HCT116 (cell line): ENCODE data around the gene PLA2G1B. TPM values are rescaled to one million over a fixed set of nuclear protein-coding genes. Genes with fewer than 3 reads are reported as not detected.

Experiments used
- ATAC-seq: fragments of 200-7000 bp; cut with Tn5 transposase; 2 replicates; pipeline ENCODE4 v1.9.1; 2020; ENCODE audit warnings: mild to moderate bottlenecking, moderate library complexity
- BruUV-seq: library from RNA; stranded (reverse); fragments of 400-500 nt; replicated peaks from 2 replicates; lab custom pipeline; 2021; lab: Mats Ljungman, UMichigan
- CTCF ChIA-PET: fragments of 300-600 bp; sonication (Branson Sonifier 250); formaldehyde crosslinking; loops from one replicate; lab custom pipeline; 2021; ENCODE audit warnings: antibody characterized with exemption; lab: Charles Lee
- POLR2A ChIA-PET: fragments of 300-600, 350-600 bp; sonication (Branson Sonifier 250); formaldehyde crosslinking; loops from one replicate; lab custom pipeline; 2021; ENCODE audit warnings: antibody characterized with exemption; lab: Charles Lee
- RAD21 ChIA-PET, 2 experiments: fragments of 300-600 bp; sonication (Branson Sonifier 250); formaldehyde crosslinking; loops; one replicate each; lab custom pipeline; 2023; ENCODE audit warnings: low total read pairs in 2 of 2; ENCODE audit not compliant: uncharacterized antibody in 2 of 2, unreplicated experiment in 2 of 2, low non-redundant PET in 1 of 2; lab: Charles Lee
- DNase-seq: peaks from one replicate; pipeline ENCODE4 v3.0.0-alpha.2; 2010; ENCODE audit warnings: low read depth, low spot score
- H2AFZ ChIP-seq: fragments of 200-600 bp; shearing (Covaris generic), sonication (generic); 2 replicates; pipeline ENCODE4 v1.6.1; 2017; ENCODE audit warnings: low read depth, mixed run types, mixed read lengths, antibody characterized with exemption, low read length; ENCODE audit not compliant: poor library complexity, severe bottlenecking
- H3K27ac ChIP-seq: 2 replicates; pipeline ENCODE4 v1.5.1; 2012; ENCODE audit warnings: low read depth, low read length
- H3K27me3 ChIP-seq: fragments of 200-600 bp; sonication (generic); 2 replicates; pipeline ENCODE4 v1.6.1; 2016; ENCODE audit warnings: mixed run types, low read length, mixed read lengths; ENCODE audit not compliant: insufficient read depth
- H3K36me3 ChIP-seq, 2 experiments: fragments of 200-500 bp in 1 of 2; fragments of 200-600 bp in 1 of 2; sonication (Bioruptor generic) in 1 of 2; sonication (generic) in 1 of 2; 2 replicates each; pipeline versions ENCODE4 v1.5.1 to v1.6.1; 2014 to 2016; ENCODE audit warnings: low read length in 2 of 2, inconsistent platforms in 1 of 2, mixed read lengths in 1 of 2, mixed run types in 1 of 2; ENCODE audit not compliant: insufficient read depth in 2 of 2, control insufficient read depth in 1 of 2
- H3K4me1 ChIP-seq, 2 experiments: fragments of 200-600 bp in 1 of 2; sonication (generic) in 1 of 2; 2 replicates each; pipeline versions ENCODE4 v1.5.1 to v1.6.1; 2012 to 2017; ENCODE audit warnings: low read length in 2 of 2, inconsistent platforms in 1 of 2, mild to moderate bottlenecking in 1 of 2, mixed read lengths in 1 of 2, mixed run types in 1 of 2, moderate library complexity in 1 of 2; ENCODE audit not compliant: insufficient read depth in 2 of 2, control insufficient read depth in 1 of 2
- H3K4me2 ChIP-seq: fragments of 200-600 bp; sonication (generic); 2 replicates; pipeline ENCODE4 v1.6.1; 2017; ENCODE audit warnings: mixed run types, low read length, mixed read lengths
- H3K4me3 ChIP-seq, 2 experiments: fragments of 200-600 bp in 1 of 2; sonication (generic) in 1 of 2; replicated peaks in 1 of 2; 2 replicates each; pipeline ENCODE4 v1.5.1; 2011 to 2016; ENCODE audit warnings: low read length in 2 of 2, control low read depth in 1 of 2, low read depth in 1 of 2, mild to moderate bottlenecking in 1 of 2, mixed read lengths in 1 of 2, mixed run types in 1 of 2
- H3K79me2 ChIP-seq: fragments of 200-600 bp; sonication (generic); 2 replicates; pipeline ENCODE4 v1.6.1; 2017; ENCODE audit warnings: mild to moderate bottlenecking, mixed run types, low read length, moderate library complexity, mixed read lengths; ENCODE audit not compliant: insufficient read depth
- H3K9ac ChIP-seq: fragments of 200-600 bp; sonication (generic); 2 replicates; pipeline ENCODE4 v1.6.1; 2016; ENCODE audit warnings: low read length, mixed read lengths
- H3K9me2 ChIP-seq: fragments of 200-600 bp; sonication (generic), shearing (Covaris generic); 2 replicates; pipeline ENCODE4 v1.6.1; 2017; ENCODE audit warnings: mixed run types, mild to moderate bottlenecking, moderate library complexity; ENCODE audit not compliant: insufficient read depth
- H3K9me3 ChIP-seq, 2 experiments: fragments of 200-500 bp in 1 of 2; fragments of 200-600 bp in 1 of 2; sonication (Bioruptor generic) in 1 of 2; sonication (generic) in 1 of 2; 2 replicates each; pipeline ENCODE4 v1.6.1; 2014 to 2017; ENCODE audit warnings: low read length in 2 of 2, mixed read lengths in 2 of 2, inconsistent platforms in 1 of 2, low read depth in 1 of 2, mild to moderate bottlenecking in 1 of 2, mixed run types in 1 of 2, moderate library complexity in 1 of 2; ENCODE audit not compliant: control insufficient read depth in 1 of 2, insufficient read depth in 1 of 2
- H4K20me1 ChIP-seq: fragments of 200-600 bp; sonication (generic), shearing (Covaris generic); 2 replicates; pipeline ENCODE4 v1.6.1; 2017; ENCODE audit warnings: mixed run types, mild to moderate bottlenecking, moderate library complexity; ENCODE audit not compliant: insufficient read depth
- CBX3 ChIP-seq: IDR thresholded peaks from 2 replicates; pipeline ENCODE4 v1.6.1; 2012; ENCODE audit warnings: low read depth
- CEBPB ChIP-seq: IDR thresholded peaks from 2 replicates; pipeline ENCODE4 v1.6.1; 2012; ENCODE audit warnings: low read depth
- EGR1 ChIP-seq: IDR thresholded peaks from 2 replicates; pipeline ENCODE4 v1.6.1; 2012; ENCODE audit warnings: low read depth
- EZH2phosphoT487 ChIP-seq: fragments of 200-600 bp; IDR thresholded peaks from 2 replicates; pipeline ENCODE4 v1.6.1; 2018; ENCODE audit warnings: antibody characterized with exemption, borderline replicate concordance
- FOSL1 ChIP-seq: IDR thresholded peaks from 2 replicates; pipeline ENCODE4 v1.6.1; 2012; ENCODE audit warnings: low read depth
- SIN3A ChIP-seq: IDR thresholded peaks from 2 replicates; pipeline ENCODE4 v1.6.1; 2012; ENCODE audit warnings: low read depth
- ZFX ChIP-seq: fragments of 450-650 bp; IDR thresholded peaks from 2 replicates; pipeline ENCODE4 v1.6.1; 2017
- intact Hi-C: fragments of 100-400 bp; cut with micrococcal nuclease; formaldehyde crosslinking; loops from 2 replicates; pipeline ENCODE4 v1.10.0; 2022
- total RNA-seq: library from RNA; stranded (reverse); gene quantifications from one replicate; pipeline ENCODE4 v1.2.1, GENCODE V29; 2021; ENCODE audit not compliant: unreplicated experiment
- TF ChIP-seq, protein P1 (sequence below), 3 experiments: fragments of 200-600 bp in 1 of 3; sonication (generic) in 1 of 3; IDR thresholded peaks in 2 of 3; conservative IDR thresholded peaks in 1 of 3; 2 replicates each; pipeline ENCODE4 v1.5.1; 2012 to 2017; ENCODE audit warnings: low read depth in 2 of 3, low read length in 2 of 3, antibody characterized with exemption in 1 of 3, borderline replicate concordance in 1 of 3, control low read depth in 1 of 3, mild to moderate bottlenecking in 1 of 3, mixed read lengths in 1 of 3, mixed run types in 1 of 3, moderate library complexity in 1 of 3; ENCODE audit not compliant: insufficient read depth in 1 of 3
- TF ChIP-seq, protein P2 (sequence below): IDR thresholded peaks from 2 replicates; pipeline ENCODE4 v1.6.1; 2011; ENCODE audit warnings: mild to moderate bottlenecking, low read length, moderate library complexity; ENCODE audit not compliant: insufficient replicate concordance; ENCODE audit errors: extremely low read depth

PLA2G1B gene
- total RNA-seq, 1 experiment from 2014 or later = 2.0 TPM

DNA sequence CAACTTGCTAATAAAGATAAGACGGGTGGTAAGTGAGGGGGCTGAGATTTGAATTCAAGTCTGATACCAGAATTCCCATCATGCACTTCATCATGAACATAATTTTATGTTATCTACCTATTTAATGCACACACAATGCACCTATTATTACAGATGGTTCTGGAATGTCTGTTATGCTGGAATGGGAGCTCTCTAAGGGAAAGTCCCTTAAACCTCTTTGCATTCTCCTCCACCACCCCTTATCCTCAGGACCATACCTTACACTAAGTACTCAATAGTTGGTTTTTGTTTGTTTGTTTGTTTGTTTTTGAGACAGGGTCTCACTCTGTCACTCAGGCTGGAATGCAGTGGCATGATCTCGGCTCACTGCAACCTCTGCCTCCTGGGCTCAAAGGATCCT lies 48.4 kb upstream of the PLA2G1B start (continued):
- TF ChIP-seq, protein P1, sequence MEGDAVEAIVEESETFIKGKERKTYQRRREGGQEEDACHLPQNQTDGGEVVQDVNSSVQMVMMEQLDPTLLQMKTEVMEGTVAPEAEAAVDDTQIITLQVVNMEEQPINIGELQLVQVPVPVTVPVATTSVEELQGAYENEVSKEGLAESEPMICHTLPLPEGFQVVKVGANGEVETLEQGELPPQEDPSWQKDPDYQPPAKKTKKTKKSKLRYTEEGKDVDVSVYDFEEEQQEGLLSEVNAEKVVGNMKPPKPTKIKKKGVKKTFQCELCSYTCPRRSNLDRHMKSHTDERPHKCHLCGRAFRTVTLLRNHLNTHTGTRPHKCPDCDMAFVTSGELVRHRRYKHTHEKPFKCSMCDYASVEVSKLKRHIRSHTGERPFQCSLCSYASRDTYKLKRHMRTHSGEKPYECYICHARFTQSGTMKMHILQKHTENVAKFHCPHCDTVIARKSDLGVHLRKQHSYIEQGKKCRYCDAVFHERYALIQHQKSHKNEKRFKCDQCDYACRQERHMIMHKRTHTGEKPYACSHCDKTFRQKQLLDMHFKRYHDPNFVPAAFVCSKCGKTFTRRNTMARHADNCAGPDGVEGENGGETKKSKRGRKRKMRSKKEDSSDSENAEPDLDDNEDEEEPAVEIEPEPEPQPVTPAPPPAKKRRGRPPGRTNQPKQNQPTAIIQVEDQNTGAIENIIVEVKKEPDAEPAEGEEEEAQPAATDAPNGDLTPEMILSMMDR (IDR thresholded peaks at IDR 0.05 in 2 of 3, conservative IDR thresholded peaks at IDR 0.05 in 1 of 3; ENCODE audit: borderline replicate concordance in 1 of 3, insufficient read depth in 1 of 3, low read depth in 2 of 3, low read length in 2 of 3) = no peak
- TF ChIP-seq ZFX (no peak), CBX3 (no peak), EGR1 (no peak), FOSL1 (no peak), EZH2phosphoT487 (no peak)
- TF ChIP-seq, protein P2, sequence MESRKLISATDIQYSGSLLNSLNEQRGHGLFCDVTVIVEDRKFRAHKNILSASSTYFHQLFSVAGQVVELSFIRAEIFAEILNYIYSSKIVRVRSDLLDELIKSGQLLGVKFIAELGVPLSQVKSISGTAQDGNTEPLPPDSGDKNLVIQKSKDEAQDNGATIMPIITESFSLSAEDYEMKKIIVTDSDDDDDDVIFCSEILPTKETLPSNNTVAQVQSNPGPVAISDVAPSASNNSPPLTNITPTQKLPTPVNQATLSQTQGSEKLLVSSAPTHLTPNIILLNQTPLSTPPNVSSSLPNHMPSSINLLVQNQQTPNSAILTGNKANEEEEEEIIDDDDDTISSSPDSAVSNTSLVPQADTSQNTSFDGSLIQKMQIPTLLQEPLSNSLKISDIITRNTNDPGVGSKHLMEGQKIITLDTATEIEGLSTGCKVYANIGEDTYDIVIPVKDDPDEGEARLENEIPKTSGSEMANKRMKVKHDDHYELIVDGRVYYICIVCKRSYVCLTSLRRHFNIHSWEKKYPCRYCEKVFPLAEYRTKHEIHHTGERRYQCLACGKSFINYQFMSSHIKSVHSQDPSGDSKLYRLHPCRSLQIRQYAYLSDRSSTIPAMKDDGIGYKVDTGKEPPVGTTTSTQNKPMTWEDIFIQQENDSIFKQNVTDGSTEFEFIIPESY = no peak
- TF ChIP-seq, all 23 proteins: peak for 0

DNA sequence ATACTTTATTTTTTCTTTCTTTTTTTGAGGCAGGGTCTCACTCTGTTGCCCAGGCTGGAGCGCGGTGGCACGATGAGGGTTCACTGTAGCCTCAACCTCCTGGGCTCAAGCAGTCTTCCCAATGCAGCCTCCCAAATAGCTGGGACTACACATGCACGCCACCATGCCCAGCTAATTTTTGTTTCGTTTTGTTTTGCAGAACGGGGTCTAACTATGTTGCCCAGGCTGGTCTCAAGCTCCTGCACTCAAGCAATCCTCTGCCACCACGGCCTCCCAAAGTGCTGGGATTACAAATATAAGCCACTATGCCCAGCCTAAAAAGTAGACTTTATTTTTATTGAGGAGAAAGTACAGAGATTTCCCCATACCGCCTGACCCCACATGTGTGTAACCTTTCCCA lies 46.1 kb upstream of the PLA2G1B start:
- no peak overlapping the region for H3K4me2 ChIP-seq
- no peaks in the 10 kb centered on the region for H3K9me2 ChIP-seq
- intact Hi-C loops = no loop called here
- no peaks in the 10 kb centered on the region for H3K79me2 ChIP-seq
- CTCF ChIA-PET = no interaction called here
- TF ChIP-seq, protein P2 = no peak
- TF ChIP-seq SIN3A (no peak), CBX3 (no peak), CEBPB (no peak)
- TF ChIP-seq, all 23 proteins: peak for 0
- H2AFZ ChIP-seq = no peak overlapping the region
- no TSS peak for BruUV-seq
- ATAC-seq (no peak), DNase-seq (no peak)
- H3K4me1 ChIP-seq = peaks cover 5 to 19% of the 10 kb centered on the region in 2 experiments; a peak in 3 of 4 replicates
- no peaks in the 10 kb centered on the region for H3K36me3 ChIP-seq
- no peak overlapping the region for H3K9ac ChIP-seq
- no peak overlapping the region for H3K27ac ChIP-seq
- POLR2A ChIA-PET = no interaction called here
- H4K20me1 ChIP-seq = no peaks in the 10 kb centered on the region
- H3K27me3 ChIP-seq = peaks cover 18% of the 10 kb centered on the region; the same call in 1 of the 2 replicates
- H3K4me3 ChIP-seq = no peak overlapping the region
- RAD21 ChIA-PET = no interaction called here
- no peaks in the 10 kb centered on the region for H3K9me3 ChIP-seq
